ENCODE measurements around the gene WSB2. TPM values are rescaled to one million over a fixed set of nuclear protein-coding genes. Genes with fewer than 3 reads are reported as not detected.
A peak's percentile ranks its signal among the peaks of the same experiment; 100 is the strongest.

The WSB2 gene
- total and polyA plus RNA-seq, 4 donors, result 20.4 to 41.7 (median 28.3) TPM

- no peaks in the 10 kb centered on the region for H3K27me3 ChIP-seq (ENCODE audit: control insufficient read depth in 4 of 4, insufficient read depth in 4 of 4, low read length in 3 of 4)
- DNase-seq (ENCODE audit: low spot score), result no peak
- H3K9ac ChIP-seq (ENCODE audit: low read depth in 1 of 2, low read length in 2 of 2), result peak overlapping the region; percentile 18 to 98
- no peaks in the 10 kb centered on the region for H3K36me3 ChIP-seq (ENCODE audit: control insufficient read depth in 4 of 4, insufficient read depth in 3 of 4, low read depth in 1 of 4, low read length in 3 of 4)
- WGBS, result 17% methylated on average over 11 of the region's 11 CpGs
- H3K4me3 ChIP-seq (ENCODE audit: low read depth in 1 of 3, low read length in 3 of 3), result peak overlapping the region in 2 of 3 donors; percentile 95 to 97
- no peak for TF ChIP-seq HNF4A (conservative IDR thresholded peaks at IDR 0.05)
- no peak for TF ChIP-seq FOXA2 (IDR thresholded peaks at IDR 0.05)
- TF ChIP-seq FOXA1 (IDR thresholded peaks at IDR 0.05), result no peak
- no peak for TF ChIP-seq JUND (IDR thresholded peaks at IDR 0.05)
- TF ChIP-seq GABPA (IDR thresholded peaks at IDR 0.05 in 1 of 2, conservative IDR thresholded peaks at IDR 0.05 in 1 of 2), result no peak
- no peak for TF ChIP-seq TAF1 (conservative IDR thresholded peaks at IDR 0.05)
- no peak for TF ChIP-seq MAX (IDR thresholded peaks at IDR 0.05)
- TF ChIP-seq, protein P1, sequence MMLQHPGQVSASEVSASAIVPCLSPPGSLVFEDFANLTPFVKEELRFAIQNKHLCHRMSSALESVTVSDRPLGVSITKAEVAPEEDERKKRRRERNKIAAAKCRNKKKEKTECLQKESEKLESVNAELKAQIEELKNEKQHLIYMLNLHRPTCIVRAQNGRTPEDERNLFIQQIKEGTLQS (IDR thresholded peaks at IDR 0.05), result no peak
- no peak for TF ChIP-seq HNF4G (IDR thresholded peaks at IDR 0.05)
- no peak for TF ChIP-seq SP1 (IDR thresholded peaks at IDR 0.05)
- TF ChIP-seq, protein P2, sequence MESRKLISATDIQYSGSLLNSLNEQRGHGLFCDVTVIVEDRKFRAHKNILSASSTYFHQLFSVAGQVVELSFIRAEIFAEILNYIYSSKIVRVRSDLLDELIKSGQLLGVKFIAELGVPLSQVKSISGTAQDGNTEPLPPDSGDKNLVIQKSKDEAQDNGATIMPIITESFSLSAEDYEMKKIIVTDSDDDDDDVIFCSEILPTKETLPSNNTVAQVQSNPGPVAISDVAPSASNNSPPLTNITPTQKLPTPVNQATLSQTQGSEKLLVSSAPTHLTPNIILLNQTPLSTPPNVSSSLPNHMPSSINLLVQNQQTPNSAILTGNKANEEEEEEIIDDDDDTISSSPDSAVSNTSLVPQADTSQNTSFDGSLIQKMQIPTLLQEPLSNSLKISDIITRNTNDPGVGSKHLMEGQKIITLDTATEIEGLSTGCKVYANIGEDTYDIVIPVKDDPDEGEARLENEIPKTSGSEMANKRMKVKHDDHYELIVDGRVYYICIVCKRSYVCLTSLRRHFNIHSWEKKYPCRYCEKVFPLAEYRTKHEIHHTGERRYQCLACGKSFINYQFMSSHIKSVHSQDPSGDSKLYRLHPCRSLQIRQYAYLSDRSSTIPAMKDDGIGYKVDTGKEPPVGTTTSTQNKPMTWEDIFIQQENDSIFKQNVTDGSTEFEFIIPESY (IDR thresholded peaks at IDR 0.05), result no peak
- H3K27ac ChIP-seq (ENCODE audit: low read depth in 1 of 2, low read length in 2 of 2), result peak overlapping the region; percentile 97 to 99
- H3K9me3 ChIP-seq (ENCODE audit: control insufficient read depth in 4 of 4, low read length in 3 of 4), result no peaks in the 10 kb centered on the region
- H3K4me1 ChIP-seq (ENCODE audit: control insufficient read depth in 4 of 4, insufficient read depth in 4 of 4, low read length in 3 of 4), result peaks cover 19 to 65% (median 42%) of the 10 kb centered on the region in 4 donors
These were observed 1.4 kb downstream of the WSB2 start for GRCh38 chr12:118059341-118060191.

- no peak for DNase-seq (ENCODE audit: low spot score)
- Histone ChIP-seq H3K27ac (ENCODE audit: low read depth in 1 of 2, low read length in 2 of 2) (peak overlapping the region in 1 of 2 donors; percentile 99), H3K9me3 (ENCODE audit: control insufficient read depth in 4 of 4, low read length in 3 of 4) (no peaks in the 10 kb centered on the region), H3K4me3 (ENCODE audit: low read depth in 1 of 3, low read length in 3 of 3) (no peak overlapping the region), H3K27me3 (ENCODE audit: control insufficient read depth in 4 of 4, insufficient read depth in 4 of 4, low read length in 3 of 4) (no peaks in the 10 kb centered on the region), H3K9ac (ENCODE audit: low read depth in 1 of 2, low read length in 2 of 2) (no peak overlapping the region), H3K4me1 (ENCODE audit: control insufficient read depth in 4 of 4, insufficient read depth in 4 of 4, low read length in 3 of 4) (peaks cover 19 to 61% (median 41%) of the 10 kb centered on the region in 4 donors), H3K36me3 (ENCODE audit: control insufficient read depth in 4 of 4, insufficient read depth in 3 of 4, low read depth in 1 of 4, low read length in 3 of 4) (no peaks in the 10 kb centered on the region)
- WGBS, result 91% methylated on average over 8 of the region's 8 CpGs
- TF ChIP-seq, protein P3, sequence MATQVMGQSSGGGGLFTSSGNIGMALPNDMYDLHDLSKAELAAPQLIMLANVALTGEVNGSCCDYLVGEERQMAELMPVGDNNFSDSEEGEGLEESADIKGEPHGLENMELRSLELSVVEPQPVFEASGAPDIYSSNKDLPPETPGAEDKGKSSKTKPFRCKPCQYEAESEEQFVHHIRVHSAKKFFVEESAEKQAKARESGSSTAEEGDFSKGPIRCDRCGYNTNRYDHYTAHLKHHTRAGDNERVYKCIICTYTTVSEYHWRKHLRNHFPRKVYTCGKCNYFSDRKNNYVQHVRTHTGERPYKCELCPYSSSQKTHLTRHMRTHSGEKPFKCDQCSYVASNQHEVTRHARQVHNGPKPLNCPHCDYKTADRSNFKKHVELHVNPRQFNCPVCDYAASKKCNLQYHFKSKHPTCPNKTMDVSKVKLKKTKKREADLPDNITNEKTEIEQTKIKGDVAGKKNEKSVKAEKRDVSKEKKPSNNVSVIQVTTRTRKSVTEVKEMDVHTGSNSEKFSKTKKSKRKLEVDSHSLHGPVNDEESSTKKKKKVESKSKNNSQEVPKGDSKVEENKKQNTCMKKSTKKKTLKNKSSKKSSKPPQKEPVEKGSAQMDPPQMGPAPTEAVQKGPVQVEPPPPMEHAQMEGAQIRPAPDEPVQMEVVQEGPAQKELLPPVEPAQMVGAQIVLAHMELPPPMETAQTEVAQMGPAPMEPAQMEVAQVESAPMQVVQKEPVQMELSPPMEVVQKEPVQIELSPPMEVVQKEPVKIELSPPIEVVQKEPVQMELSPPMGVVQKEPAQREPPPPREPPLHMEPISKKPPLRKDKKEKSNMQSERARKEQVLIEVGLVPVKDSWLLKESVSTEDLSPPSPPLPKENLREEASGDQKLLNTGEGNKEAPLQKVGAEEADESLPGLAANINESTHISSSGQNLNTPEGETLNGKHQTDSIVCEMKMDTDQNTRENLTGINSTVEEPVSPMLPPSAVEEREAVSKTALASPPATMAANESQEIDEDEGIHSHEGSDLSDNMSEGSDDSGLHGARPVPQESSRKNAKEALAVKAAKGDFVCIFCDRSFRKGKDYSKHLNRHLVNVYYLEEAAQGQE (IDR thresholded peaks at IDR 0.05), result no peak
- TF ChIP-seq SP1 (IDR thresholded peaks at IDR 0.05) (no peak), JUND (IDR thresholded peaks at IDR 0.05) (no peak), FOXA1 (IDR thresholded peaks at IDR 0.05) (no peak), NR2F2 (IDR thresholded peaks at IDR 0.05) (no peak)
- TF ChIP-seq, protein P2 (IDR thresholded peaks at IDR 0.05), result no peak
These were observed 2.1 kb downstream of the WSB2 start for GRCh38 chr12:118058881-118059280.

Measured in liver (tissue), 9 donors.